Stimulated activated memory B cell treated with anti-CD40 and anti-IgM and Interleukin-4, amounts not matched to agents 10 μg/mL and 1 μg/mL and 100 μg/mL, for 72 hours (primary cell): ENCODE measurements around the gene ZNF581.

Experiments used
- ATAC-seq: fragments of 150-1000 bp; cut with Tn5 transposase; 2 replicates; pipeline ENCODE4 v1.10.0; 2021
- H3K27ac Mint-ChIP-seq: one replicate; pipeline ENCODE4 v1.8.0; 2022; ENCODE audit warnings: mild to moderate bottlenecking, mixed read lengths
- H3K27me3 Mint-ChIP-seq: one replicate; pipeline ENCODE4 v1.8.0; 2022; ENCODE audit warnings: mixed read lengths
- H3K36me3 Mint-ChIP-seq: one replicate; pipeline ENCODE4 v1.8.0; 2022; ENCODE audit warnings: mixed read lengths
- H3K4me1 Mint-ChIP-seq: one replicate; pipeline ENCODE4 v1.8.0; 2022; ENCODE audit warnings: mixed read lengths
- H3K4me3 Mint-ChIP-seq: one replicate; pipeline ENCODE4 v1.8.0; 2022; ENCODE audit warnings: mild to moderate bottlenecking, moderate library complexity, mixed read lengths
- H3K9me3 Mint-ChIP-seq: one replicate; pipeline ENCODE4 v1.8.0; 2022; ENCODE audit warnings: mixed read lengths

The ZNF581 gene

DNA sequence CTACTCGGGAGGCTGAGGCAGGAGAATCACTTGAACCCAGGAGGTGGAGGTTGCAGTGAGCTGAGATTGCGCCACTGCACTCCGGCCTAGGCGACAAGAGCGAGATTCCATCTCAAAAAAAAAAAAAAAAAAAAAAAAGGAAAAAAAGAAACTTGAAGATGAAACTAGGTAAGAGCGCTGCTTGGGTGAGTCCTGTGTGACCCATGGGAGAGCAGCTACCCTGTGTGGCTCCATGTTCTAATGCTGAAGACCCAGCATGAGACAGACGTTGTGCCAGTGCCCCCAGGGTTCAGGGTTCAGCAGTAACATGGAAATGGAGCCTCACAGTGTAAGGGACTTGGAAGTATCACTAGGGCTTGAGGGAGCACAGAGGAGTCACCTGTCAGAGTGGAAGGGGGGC lies 25.0 kb upstream of the ZNF581 start:
- no peak overlapping the region for H3K27ac Mint-ChIP-seq
- no peak overlapping the region for H3K4me3 Mint-ChIP-seq
- no peaks in the 10 kb centered on the region for H3K27me3 Mint-ChIP-seq
- no peak for ATAC-seq
- peaks cover 34% of the 10 kb centered on the region for H3K36me3 Mint-ChIP-seq
- no peaks in the 10 kb centered on the region for H3K9me3 Mint-ChIP-seq
- peaks cover 3% of the 10 kb centered on the region for H3K4me1 Mint-ChIP-seq

DNA sequence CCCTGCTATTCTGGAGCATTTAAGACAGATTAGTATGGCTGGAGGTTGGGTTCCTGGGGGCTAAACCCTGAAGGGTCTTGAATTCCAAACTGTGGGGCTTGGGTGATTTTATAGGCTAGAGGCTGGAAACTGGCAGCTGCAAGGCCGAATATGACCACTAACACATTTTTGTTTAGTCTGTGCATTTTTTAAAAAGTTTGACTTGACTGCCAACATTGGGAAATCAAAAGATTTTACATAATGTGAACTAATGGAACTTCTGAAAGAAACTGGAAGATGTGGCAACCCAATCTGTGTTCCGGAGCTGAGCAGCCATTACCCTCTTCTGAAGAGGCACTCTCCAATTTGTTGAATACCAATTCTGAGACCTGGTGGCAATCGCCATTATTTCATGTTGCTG lies 24.2 kb upstream of the ZNF581 start:
- no peak for ATAC-seq
- H3K4me3 Mint-ChIP-seq = no peak overlapping the region
- no peaks in the 10 kb centered on the region for H3K27me3 Mint-ChIP-seq
- no peaks in the 10 kb centered on the region for H3K9me3 Mint-ChIP-seq
- H3K36me3 Mint-ChIP-seq = peaks cover 25% of the 10 kb centered on the region
- H3K4me1 Mint-ChIP-seq = peaks cover 10% of the 10 kb centered on the region
- H3K27ac Mint-ChIP-seq = no peak overlapping the region

DNA sequence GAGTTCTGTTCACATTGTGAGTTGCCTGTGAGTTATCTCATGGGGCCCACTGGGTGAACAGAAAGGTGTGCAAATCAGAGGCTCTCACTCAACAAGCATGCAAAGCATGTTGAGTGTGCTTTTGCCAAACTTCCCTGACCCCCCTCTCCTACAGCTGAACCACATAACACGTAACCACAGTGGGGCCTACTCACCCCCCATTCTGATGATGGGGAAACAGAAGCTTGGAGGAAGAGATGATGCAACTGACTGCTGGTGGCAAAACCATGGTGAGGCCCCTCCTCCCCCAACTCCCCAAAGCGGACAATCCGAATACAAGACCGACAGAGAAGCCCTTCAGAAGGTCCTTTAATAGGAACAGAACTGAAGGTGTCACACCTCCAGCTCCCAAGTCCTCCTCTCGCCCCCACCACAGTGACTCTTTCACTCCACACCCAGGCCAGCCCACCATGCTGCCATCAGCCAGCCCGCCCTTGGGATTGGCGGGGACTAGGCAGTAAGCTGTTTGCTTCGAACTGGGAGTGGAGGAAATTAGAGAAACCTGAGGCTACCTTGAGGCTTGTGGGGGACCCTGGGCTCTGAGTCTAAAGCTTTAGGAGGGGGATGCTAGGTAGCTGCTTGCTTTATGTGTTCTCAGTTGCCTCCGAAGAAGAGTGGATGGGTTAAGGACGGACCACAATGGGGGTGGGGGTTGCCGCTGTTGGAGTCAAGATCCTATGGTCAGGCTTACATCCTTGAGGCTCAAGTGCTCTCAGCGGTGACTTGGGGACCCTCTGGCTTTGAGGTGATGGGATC lies 22.8 kb upstream of the ZNF581 start:
- ATAC-seq = no peak
- Mint-ChIP-seq H3K4me3 (no peak overlapping the region), H3K27ac (no peak overlapping the region), H3K4me1 (peaks cover 17% of the 10 kb centered on the region), H3K9me3 (no peaks in the 10 kb centered on the region), H3K36me3 (peaks cover 21% of the 10 kb centered on the region), H3K27me3 (no peaks in the 10 kb centered on the region)

DNA sequence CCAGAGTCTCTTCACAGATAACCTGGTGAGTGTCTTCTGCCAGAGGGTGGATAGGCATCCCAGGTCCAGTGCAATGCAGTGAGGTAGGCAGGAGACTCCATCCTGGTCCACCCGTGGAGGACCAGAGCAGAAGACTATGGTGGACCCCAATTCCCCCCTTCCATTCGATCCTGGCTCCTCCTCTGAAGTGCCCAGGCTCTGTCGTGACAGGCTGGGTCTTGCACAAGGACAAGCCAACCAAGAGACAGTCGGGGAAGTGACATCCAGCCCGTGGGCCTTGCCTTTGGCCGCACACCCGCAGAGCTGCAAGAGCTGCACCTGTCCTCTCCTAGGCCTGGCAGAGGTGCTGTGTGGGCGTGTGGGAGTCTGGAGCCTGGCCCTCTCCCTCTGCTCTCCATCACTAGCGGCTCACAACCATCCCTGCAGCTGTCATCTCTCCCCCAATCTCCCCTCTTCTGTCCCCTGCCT lies 22.2 kb upstream of the ZNF581 start:
- H3K9me3 Mint-ChIP-seq = no peaks in the 10 kb centered on the region
- H3K27me3 Mint-ChIP-seq = no peaks in the 10 kb centered on the region
- H3K27ac Mint-ChIP-seq = no peak overlapping the region
- no peak overlapping the region for H3K4me3 Mint-ChIP-seq
- peaks cover 21% of the 10 kb centered on the region for H3K36me3 Mint-ChIP-seq
- no peak for ATAC-seq
- peaks cover 17% of the 10 kb centered on the region for H3K4me1 Mint-ChIP-seq

DNA sequence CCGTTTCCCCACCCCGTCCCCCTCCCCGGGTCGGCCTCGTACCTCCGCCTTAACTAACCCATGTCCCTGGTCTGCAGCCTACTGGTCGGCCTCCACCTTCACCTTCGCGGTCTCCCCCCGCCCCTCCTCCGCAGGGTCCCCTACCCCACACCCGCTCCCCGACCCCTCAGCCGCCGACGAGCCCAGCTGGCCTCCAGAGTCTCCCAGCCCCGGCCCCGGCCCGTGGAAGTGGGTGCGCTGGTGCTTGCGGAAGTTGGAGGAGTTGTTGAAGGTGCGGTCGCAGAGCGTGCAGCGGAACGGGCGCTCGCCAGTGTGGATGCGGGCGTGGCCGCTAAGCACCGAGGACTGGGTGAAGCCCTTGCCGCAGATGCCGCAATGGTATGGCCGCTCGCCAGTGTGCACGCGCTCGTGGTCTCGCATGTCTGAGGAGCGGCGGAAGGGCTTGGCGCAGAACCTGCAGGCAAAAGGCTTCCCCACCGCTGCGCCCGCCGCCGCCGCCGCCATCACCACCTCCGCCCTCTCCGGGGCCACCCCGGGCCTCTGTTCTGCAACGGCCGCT lies 21.7 kb upstream of the ZNF581 start:
- Mint-ChIP-seq H3K36me3 (peaks cover 17% of the 10 kb centered on the region), H3K4me3 (no peak overlapping the region), H3K27me3 (no peaks in the 10 kb centered on the region), H3K4me1 (peaks cover 17% of the 10 kb centered on the region), H3K27ac (no peak overlapping the region), H3K9me3 (no peaks in the 10 kb centered on the region)
- no peak for ATAC-seq

DNA sequence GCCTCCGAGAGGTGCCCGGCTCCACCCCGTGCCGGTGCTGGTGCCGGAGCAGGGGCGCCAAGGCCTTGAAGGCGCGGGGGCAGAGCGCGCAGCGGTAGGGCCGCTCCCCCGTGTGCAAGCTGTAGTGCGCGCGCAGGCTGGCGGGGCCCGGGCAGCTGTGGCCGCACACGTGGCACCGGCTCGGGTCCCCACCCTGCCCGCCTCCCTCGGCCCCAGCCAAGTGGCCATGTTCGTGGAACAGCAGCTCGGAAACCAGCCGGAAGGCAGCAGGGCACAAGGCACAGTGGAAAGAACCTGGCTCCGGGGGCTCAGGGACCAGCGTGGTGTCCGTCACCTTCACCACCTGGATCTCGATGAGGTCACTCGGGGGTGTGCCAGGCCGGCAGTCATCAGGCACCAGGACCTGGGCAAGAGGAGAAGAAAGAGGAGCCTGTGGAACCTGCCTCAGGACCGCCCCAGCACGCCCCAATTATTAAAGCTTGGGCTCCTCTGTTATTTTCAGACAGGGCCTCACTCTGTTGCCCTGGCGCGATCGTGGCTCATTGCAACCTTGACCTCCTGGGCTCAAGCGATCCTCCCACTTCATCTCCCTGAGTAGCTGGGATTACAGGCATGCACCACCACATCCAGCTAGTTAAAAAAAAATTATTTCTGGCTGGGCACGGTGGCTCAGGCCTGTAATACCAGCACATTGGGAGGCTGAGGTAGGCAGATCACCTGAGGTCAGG lies 21.0 kb upstream of the ZNF581 start:
- no peaks in the 10 kb centered on the region for H3K27me3 Mint-ChIP-seq
- peak; percentile 29 for ATAC-seq
- peaks cover 11% of the 10 kb centered on the region for H3K36me3 Mint-ChIP-seq
- H3K27ac Mint-ChIP-seq = no peak overlapping the region
- H3K9me3 Mint-ChIP-seq = no peaks in the 10 kb centered on the region
- no peak overlapping the region for H3K4me3 Mint-ChIP-seq
- H3K4me1 Mint-ChIP-seq = peaks cover 17% of the 10 kb centered on the region

DNA sequence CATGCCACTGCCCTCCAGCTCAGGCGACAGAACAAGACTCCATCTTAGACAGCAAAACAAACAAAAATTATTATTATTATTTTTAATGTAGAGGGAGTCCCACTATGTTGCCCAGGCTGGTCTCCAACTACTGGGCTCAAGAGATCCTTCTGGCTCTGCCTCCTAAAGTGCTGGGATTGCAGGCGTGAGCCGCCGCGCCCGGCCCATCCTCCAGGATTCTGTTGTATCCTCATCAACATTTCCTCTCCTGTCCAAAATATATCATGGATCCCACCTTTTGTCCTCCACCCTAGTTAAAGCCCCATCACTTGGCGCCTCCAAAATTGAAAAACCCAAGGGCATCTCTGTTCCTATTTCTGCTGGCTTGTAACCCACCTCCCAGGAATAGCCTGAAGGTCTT lies 20.3 kb upstream of the ZNF581 start:
- no peak overlapping the region for H3K4me3 Mint-ChIP-seq

DNA sequence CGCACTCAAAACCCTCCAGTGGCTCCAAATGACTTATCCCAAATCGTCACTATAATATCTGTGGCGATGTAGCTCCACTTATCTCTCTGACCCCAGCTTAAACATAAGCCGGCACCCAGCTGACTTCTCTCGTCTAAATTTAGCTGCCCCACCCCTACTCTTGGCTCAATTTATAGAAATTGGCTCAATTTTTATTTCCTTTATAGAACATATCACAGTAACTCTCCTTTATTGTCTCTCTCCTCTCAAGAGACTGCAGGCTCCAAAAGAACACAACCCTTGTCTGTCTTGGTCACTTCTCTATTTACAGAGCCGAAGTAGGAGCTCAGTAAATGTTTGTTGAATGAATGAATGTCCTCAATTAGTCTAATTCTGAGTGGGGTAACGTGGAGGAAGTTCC lies 19.9 kb upstream of the ZNF581 start:
- no peak for ATAC-seq
- Mint-ChIP-seq H3K27ac (peak overlapping the region; percentile 94), H3K4me1 (peaks cover 17% of the 10 kb centered on the region), H3K36me3 (peaks cover 7% of the 10 kb centered on the region), H3K27me3 (no peaks in the 10 kb centered on the region), H3K9me3 (no peaks in the 10 kb centered on the region), H3K4me3 (peak overlapping the region; percentile 95)

More for the DNA sequence above, 20.3 kb upstream of the ZNF581 start:
- Mint-ChIP-seq H3K36me3 (peaks cover 7% of the 10 kb centered on the region), H3K27ac (no peak overlapping the region), H3K27me3 (no peaks in the 10 kb centered on the region), H3K4me1 (peaks cover 17% of the 10 kb centered on the region), H3K9me3 (no peaks in the 10 kb centered on the region)
- no peak for ATAC-seq

DNA sequence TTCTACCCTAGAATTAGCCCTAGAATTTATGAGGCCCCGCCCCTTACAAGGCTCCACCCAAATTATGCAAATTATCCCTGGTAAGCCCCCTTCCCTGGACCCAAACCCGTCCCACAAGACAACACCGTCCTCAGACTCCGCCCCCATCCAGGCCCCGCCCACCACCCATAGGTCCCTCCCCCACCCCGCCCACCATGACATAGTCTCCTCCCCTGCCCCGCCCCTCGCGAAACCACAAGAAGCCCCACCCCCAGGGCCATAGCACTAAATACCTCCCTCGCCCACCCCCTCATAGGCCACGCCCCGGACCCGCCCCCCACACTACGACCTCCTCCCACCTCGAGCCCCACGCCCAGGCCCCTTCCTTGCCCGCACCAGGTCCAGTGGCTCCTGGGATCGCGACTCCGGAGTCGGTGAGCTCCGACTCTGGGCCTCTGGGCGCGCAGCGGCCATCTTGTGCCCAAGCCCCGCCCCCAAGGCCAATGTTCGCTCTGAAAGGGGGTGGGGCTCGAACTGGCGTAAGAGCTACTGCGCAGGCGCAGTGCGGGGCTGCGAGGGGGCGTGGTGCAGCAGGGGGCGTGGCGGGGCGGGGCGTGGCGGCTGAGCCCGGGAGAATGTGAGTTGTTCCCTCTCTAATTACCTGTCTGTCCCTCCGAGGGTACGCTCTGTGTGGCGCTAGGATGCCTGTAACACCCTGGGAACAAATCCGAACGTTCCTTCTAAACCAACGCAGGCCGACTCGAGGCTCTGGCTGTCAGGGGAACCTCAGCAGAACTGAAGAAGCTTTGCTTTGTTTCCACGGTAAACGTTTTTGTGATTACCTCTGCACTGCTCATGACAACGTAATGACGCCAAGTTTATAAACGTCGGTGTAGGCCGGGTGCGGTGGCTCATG lies 19.1 kb upstream of the ZNF581 start, which contains the start of gene ZNF784:
Gene ZNF784, minus strand, starts transcription at position 458 of the 895 bp plus-strand sequence. Its CDS starts 5 bp downstream, at position 453.
- H3K27me3 Mint-ChIP-seq = no peaks in the 10 kb centered on the region
- H3K4me1 Mint-ChIP-seq = peaks cover 17% of the 10 kb centered on the region
- H3K27ac Mint-ChIP-seq = peak within 1 kb of the TSS; percentile 94
- ATAC-seq = peak; percentile 88
- H3K4me3 Mint-ChIP-seq = peak within 1 kb of the TSS; percentile 95
- no peaks in the 10 kb centered on the region for H3K9me3 Mint-ChIP-seq
- peaks cover 7% of the 10 kb centered on the region for H3K36me3 Mint-ChIP-seq

DNA sequence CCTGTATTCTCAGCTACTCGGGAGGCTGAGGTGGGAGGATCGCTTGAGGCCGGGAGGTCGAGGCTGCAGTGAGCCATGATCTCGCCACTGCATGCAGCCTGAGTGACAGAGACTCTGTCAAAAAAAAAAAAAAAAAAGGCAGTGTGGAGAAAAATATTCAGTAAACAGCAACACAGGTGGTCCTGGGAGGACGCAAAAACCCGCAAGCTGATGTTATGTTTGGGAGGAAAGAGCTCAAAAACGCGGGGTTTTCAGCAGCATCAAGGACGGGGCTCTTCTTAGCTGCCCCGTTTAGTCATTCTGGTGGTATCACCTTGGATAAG lies 18.5 kb upstream of the ZNF581 start:
- ATAC-seq = no peak
- Mint-ChIP-seq H3K4me1 (peaks cover 17% of the 10 kb centered on the region), H3K4me3 (peak overlapping the region; percentile 95), H3K27ac (peak overlapping the region; percentile 94), H3K9me3 (no peaks in the 10 kb centered on the region), H3K27me3 (no peaks in the 10 kb centered on the region), H3K36me3 (peaks cover 7% of the 10 kb centered on the region)

DNA sequence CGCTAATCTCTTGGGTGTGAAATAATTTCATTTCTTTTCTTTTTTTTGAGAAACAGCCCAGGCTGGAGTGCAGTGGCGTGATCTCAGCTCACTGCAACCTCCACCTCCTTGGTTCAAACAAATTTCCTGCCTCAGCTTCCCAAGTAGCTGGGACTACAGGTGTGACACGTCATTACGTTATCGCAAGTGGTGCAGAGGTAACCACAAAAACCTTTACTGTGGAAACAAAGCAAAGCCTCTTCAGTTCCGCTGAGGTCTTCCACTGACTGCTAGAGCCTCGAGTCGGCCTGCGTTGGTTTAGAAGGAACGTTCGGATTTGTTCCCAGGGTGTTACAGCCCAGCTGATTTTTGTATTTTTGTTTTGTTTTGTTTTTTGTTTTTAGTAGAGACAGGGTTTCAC lies 17.1 kb upstream of the ZNF581 start:
- Mint-ChIP-seq H3K4me1 (peaks cover 19% of the 10 kb centered on the region), H3K36me3 (no peaks in the 10 kb centered on the region), H3K27me3 (no peaks in the 10 kb centered on the region), H3K4me3 (no peak overlapping the region), H3K27ac (no peak overlapping the region), H3K9me3 (no peaks in the 10 kb centered on the region)
- ATAC-seq = no peak

DNA sequence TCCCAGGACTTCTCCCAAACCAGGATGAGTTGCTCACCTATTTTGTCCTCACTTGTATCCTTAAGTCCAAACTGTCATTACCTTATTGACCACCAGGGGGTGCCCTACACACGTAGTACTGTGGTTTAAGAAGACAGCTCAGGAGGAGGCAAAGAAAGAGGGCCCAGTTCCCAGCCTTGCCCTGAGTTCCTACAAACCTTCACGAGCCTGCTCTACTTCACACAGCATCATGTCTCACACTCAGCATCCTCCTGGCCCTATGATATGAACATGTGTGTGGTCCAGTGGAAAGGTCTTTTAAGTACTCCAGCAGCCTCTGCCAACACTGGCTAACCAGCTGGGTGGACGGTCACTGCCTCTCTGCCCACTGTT lies 11.0 kb upstream of the ZNF581 start:
- peak overlapping the region; percentile 75 for H3K27ac Mint-ChIP-seq
- ATAC-seq = peak; percentile 68

DNA sequence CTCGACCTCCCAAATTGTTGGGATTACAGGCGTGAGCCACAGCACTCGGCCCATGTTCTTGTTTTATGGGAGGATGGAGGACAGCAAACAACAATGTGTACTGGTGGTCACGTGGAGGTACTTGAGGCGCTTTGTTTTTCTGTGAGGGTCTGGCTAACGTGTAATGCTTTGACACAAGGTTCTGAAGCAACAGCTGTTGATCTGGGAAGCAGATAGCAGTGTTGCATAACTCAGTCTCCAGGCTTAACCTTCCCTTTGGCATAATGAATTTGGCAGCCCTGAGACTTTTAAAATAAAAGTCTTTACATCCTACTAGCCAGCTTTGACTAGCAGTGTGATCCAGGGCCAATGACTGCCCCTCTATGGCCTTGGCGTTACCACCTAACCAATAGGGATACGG lies 9.6 kb upstream of the ZNF581 start:
- peak overlapping the region; percentile 100 for H3K27ac Mint-ChIP-seq
- no peaks in the 10 kb centered on the region for H3K9me3 Mint-ChIP-seq

More for the DNA sequence above, 11.0 kb upstream of the ZNF581 start:
- peaks cover 44% of the 10 kb centered on the region for H3K4me1 Mint-ChIP-seq
- H3K9me3 Mint-ChIP-seq = no peaks in the 10 kb centered on the region
- no peaks in the 10 kb centered on the region for H3K27me3 Mint-ChIP-seq
- peaks cover 25% of the 10 kb centered on the region for H3K36me3 Mint-ChIP-seq
- no peak overlapping the region for H3K4me3 Mint-ChIP-seq

DNA sequence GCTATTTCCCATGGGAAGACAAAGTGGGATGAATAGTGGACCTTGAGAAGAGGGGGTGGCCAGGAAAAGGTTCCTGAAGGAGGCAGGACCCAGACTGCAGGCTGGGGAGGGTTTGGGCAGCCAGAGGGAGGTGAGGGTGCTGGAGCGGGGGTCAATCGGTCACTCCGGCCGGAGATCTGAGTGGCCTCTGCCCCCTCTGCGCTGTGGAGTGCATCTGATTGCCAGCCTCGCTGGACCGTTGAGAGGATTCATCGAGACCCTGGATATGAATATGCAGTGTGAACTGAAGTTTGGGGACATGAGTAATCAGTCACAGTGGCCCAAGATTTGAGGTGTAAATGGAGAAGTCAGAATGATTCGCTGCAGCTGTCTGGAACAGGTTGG lies 8.1 kb upstream of the ZNF581 start:
- ATAC-seq = peak; percentile 35
- peaks cover 38% of the 10 kb centered on the region for H3K36me3 Mint-ChIP-seq

More for the DNA sequence above, 9.6 kb upstream of the ZNF581 start:
- Mint-ChIP-seq H3K4me3 (no peak overlapping the region), H3K27me3 (no peaks in the 10 kb centered on the region), H3K36me3 (peaks cover 35% of the 10 kb centered on the region), H3K4me1 (peaks cover 52% of the 10 kb centered on the region)
- ATAC-seq = no peak

More for the DNA sequence above, 8.1 kb upstream of the ZNF581 start:
- Mint-ChIP-seq H3K27me3 (no peaks in the 10 kb centered on the region), H3K4me1 (peaks cover 56% of the 10 kb centered on the region), H3K4me3 (peak overlapping the region; percentile 99), H3K9me3 (no peaks in the 10 kb centered on the region), H3K27ac (peak overlapping the region; percentile 100)
